ENCODE data around the gene CPVL.

DNA sequence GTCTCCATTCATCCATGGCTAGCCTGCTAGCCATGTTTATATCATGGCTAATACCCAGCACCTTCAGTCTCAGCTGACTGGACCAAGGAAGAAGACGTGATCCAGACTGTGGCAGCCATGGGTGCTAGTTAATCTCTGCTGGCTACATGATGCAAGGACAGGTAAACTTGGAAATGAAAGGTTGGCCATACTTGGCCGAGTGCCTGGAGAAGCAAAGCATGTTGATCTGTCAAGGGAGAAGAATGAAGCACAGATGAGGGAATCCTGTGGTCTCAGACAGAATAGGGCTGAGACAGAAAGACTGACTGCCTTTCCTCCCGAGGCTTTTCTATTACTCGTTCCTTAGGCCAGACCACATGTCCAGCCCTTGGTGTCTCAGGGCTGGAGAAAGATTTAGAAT, 41.1 kb downstream of the CPVL start:
- TF ChIP-seq, protein P1, sequence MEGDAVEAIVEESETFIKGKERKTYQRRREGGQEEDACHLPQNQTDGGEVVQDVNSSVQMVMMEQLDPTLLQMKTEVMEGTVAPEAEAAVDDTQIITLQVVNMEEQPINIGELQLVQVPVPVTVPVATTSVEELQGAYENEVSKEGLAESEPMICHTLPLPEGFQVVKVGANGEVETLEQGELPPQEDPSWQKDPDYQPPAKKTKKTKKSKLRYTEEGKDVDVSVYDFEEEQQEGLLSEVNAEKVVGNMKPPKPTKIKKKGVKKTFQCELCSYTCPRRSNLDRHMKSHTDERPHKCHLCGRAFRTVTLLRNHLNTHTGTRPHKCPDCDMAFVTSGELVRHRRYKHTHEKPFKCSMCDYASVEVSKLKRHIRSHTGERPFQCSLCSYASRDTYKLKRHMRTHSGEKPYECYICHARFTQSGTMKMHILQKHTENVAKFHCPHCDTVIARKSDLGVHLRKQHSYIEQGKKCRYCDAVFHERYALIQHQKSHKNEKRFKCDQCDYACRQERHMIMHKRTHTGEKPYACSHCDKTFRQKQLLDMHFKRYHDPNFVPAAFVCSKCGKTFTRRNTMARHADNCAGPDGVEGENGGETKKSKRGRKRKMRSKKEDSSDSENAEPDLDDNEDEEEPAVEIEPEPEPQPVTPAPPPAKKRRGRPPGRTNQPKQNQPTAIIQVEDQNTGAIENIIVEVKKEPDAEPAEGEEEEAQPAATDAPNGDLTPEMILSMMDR (IDR thresholded peaks at IDR 0.05): no peak
- TF ChIP-seq POLR2A (IDR thresholded peaks at IDR 0.05) (no peak), POLR2AphosphoS5 (IDR thresholded peaks at IDR 0.05) (no peak)

Data from prostate gland (tissue), 2 donors.